ENCODE results near the gene EIF4E3.

- TF ChIP-seq SMC3 (IDR thresholded peaks at IDR 0.05; ENCODE audit: low read length), result no peak
- no peak for TF ChIP-seq YY1 (IDR thresholded peaks at IDR 0.05; ENCODE audit: insufficient read depth, insufficient replicate concordance, low read depth, low read length)
- TF ChIP-seq, protein P1, sequence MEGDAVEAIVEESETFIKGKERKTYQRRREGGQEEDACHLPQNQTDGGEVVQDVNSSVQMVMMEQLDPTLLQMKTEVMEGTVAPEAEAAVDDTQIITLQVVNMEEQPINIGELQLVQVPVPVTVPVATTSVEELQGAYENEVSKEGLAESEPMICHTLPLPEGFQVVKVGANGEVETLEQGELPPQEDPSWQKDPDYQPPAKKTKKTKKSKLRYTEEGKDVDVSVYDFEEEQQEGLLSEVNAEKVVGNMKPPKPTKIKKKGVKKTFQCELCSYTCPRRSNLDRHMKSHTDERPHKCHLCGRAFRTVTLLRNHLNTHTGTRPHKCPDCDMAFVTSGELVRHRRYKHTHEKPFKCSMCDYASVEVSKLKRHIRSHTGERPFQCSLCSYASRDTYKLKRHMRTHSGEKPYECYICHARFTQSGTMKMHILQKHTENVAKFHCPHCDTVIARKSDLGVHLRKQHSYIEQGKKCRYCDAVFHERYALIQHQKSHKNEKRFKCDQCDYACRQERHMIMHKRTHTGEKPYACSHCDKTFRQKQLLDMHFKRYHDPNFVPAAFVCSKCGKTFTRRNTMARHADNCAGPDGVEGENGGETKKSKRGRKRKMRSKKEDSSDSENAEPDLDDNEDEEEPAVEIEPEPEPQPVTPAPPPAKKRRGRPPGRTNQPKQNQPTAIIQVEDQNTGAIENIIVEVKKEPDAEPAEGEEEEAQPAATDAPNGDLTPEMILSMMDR (CRISPR knock-in tag; IDR thresholded peaks at IDR 0.05), result no peak
- no peak for TF ChIP-seq WIZ (CRISPR knock-in tag; IDR thresholded peaks at IDR 0.05)
Observed at GRCh38 chr3:71704915-71705314, 20.3 kb downstream of the EIF4E3 start.

Measured in HepG2 (cell line).